Measurements from ENCODE around the gene METTL21A.

METTL21A gene

DNA sequence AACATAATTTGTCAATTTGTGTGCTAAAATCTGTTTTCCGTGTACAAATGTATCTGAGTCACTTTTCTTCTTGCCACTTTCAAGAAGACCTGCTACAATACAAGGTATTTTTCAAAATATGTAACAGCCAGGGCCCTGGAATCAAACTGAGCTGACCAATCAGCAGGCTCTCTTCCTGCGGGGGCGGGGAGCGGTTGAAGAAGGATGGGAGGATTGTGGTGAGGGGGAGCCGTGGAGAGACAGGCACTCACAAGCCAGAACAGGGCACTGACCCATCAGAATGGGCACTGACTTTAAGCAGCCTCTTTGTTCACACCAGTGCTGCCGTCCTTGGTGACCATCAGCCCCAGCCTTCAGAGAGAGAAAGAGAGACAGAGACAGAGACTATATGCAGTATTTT is 45.7 kb upstream of the METTL21A start:
- no peak overlapping the region for H3K9ac ChIP-seq (ENCODE audit: low read length)
- H3K27me3 ChIP-seq (ENCODE audit: low read depth, low read length): no peaks in the 10 kb centered on the region
- H3K79me2 ChIP-seq (ENCODE audit: low read length): peaks cover 17% of the 10 kb centered on the region
- no peak overlapping the region for H3K4me3 ChIP-seq (ENCODE audit: low read length)
- peaks cover 16% of the 10 kb centered on the region for H4K20me1 ChIP-seq (ENCODE audit: insufficient read depth, low read length)
- H2AFZ ChIP-seq (ENCODE audit: low read depth, low read length): no peak overlapping the region
- no peak overlapping the region for H3K27ac ChIP-seq (ENCODE audit: low read length)
- H3K9me3 ChIP-seq (ENCODE audit: insufficient read depth, low read length): no peaks in the 10 kb centered on the region
- no peak for TF ChIP-seq EZH2phosphoT487 (IDR thresholded peaks at IDR 0.05; ENCODE audit: low read depth)
- TF ChIP-seq, protein P1, sequence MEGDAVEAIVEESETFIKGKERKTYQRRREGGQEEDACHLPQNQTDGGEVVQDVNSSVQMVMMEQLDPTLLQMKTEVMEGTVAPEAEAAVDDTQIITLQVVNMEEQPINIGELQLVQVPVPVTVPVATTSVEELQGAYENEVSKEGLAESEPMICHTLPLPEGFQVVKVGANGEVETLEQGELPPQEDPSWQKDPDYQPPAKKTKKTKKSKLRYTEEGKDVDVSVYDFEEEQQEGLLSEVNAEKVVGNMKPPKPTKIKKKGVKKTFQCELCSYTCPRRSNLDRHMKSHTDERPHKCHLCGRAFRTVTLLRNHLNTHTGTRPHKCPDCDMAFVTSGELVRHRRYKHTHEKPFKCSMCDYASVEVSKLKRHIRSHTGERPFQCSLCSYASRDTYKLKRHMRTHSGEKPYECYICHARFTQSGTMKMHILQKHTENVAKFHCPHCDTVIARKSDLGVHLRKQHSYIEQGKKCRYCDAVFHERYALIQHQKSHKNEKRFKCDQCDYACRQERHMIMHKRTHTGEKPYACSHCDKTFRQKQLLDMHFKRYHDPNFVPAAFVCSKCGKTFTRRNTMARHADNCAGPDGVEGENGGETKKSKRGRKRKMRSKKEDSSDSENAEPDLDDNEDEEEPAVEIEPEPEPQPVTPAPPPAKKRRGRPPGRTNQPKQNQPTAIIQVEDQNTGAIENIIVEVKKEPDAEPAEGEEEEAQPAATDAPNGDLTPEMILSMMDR (IDR thresholded peaks at IDR 0.05; ENCODE audit: low read depth, low read length): no peak
- no peak overlapping the region for H3K4me2 ChIP-seq (ENCODE audit: low read length)
- H3K4me1 ChIP-seq (ENCODE audit: low read length): peaks cover 31% of the 10 kb centered on the region
- H3K36me3 ChIP-seq (replicated peaks; ENCODE audit: low read depth, low read length): peaks cover 44% of the 10 kb centered on the region

DNA sequence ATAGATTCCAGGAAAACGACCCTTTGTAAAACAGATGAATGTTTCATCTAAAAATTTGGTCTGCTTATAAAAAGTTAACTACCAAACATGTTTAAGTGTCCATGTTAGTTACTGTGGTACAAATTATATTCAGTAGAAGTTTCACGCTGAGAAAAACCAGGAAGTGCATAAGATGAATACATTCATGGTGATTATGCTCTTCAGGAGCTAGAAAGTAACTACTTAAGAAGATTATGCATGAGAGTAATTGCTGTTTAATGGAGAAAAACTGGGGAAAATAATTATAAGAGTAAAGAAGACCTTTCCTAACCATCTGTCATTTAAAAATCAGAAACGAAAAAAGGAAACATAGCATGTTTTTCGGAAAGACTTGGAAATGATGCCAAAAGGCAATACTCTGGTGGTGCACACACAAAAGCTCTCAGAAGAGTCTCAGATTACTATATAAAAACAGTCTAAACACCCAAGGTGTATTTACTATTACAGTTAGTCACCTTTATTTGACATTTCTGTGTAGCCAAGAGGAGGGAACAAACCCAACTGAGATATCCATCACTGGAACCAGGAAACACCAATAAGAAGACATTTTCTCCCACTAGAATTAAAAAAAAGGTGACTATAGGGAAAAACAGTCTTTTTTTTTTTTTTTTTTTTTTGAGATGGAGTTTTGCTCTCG is 38.8 kb upstream of the METTL21A start:
- Histone ChIP-seq H3K9ac (ENCODE audit: low read length) (peak overlapping the region; percentile 84), H3K4me1 (ENCODE audit: low read length) (peaks cover 76% of the 10 kb centered on the region), H3K4me2 (ENCODE audit: low read length) (peak overlapping the region; percentile 66), H2AFZ (ENCODE audit: low read depth, low read length) (no peak overlapping the region), H3K4me3 (ENCODE audit: low read length) (peak overlapping the region; percentile 79), H3K79me2 (ENCODE audit: low read length) (peaks cover 79% of the 10 kb centered on the region), H4K20me1 (ENCODE audit: insufficient read depth, low read length) (peaks cover 24% of the 10 kb centered on the region), H3K36me3 (replicated peaks; ENCODE audit: low read depth, low read length) (peaks cover 34% of the 10 kb centered on the region), H3K9me3 (ENCODE audit: insufficient read depth, low read length) (no peaks in the 10 kb centered on the region), H3K27ac (ENCODE audit: low read length) (peak overlapping the region; percentile 83), H3K27me3 (ENCODE audit: low read depth, low read length) (no peaks in the 10 kb centered on the region)
- TF ChIP-seq, protein P1 (IDR thresholded peaks at IDR 0.05; ENCODE audit: low read depth, low read length): no peak
- no peak for TF ChIP-seq EZH2phosphoT487 (IDR thresholded peaks at IDR 0.05; ENCODE audit: low read depth)

- peaks cover 78% of the 10 kb centered on the region for H3K4me1 ChIP-seq (ENCODE audit: low read length)
- no peak for TF ChIP-seq EZH2phosphoT487 (IDR thresholded peaks at IDR 0.05; ENCODE audit: low read depth)
- TF ChIP-seq, protein P1 (IDR thresholded peaks at IDR 0.05; ENCODE audit: low read depth, low read length): no peak
- peak overlapping the region; percentile 83 for H3K27ac ChIP-seq (ENCODE audit: low read length)
- peaks cover 24% of the 10 kb centered on the region for H3K36me3 ChIP-seq (replicated peaks; ENCODE audit: low read depth, low read length)
- H4K20me1 ChIP-seq (ENCODE audit: insufficient read depth, low read length): peaks cover 20% of the 10 kb centered on the region
- H3K27me3 ChIP-seq (ENCODE audit: low read depth, low read length): no peaks in the 10 kb centered on the region
- peak overlapping the region; percentile 95 for H3K9ac ChIP-seq (ENCODE audit: low read length)
- peaks cover 75% of the 10 kb centered on the region for H3K79me2 ChIP-seq (ENCODE audit: low read length)
- H2AFZ ChIP-seq (ENCODE audit: low read depth, low read length): no peak overlapping the region
- H3K9me3 ChIP-seq (ENCODE audit: insufficient read depth, low read length): no peaks in the 10 kb centered on the region
- H3K4me3 ChIP-seq (ENCODE audit: low read length): peak overlapping the region; percentile 79
- H3K4me2 ChIP-seq (ENCODE audit: low read length): peak overlapping the region; percentile 66
Observed at GRCh38 chr2:207662203-207662602, 37.0 kb upstream of the METTL21A start.

GRCh38 chr2:207660994-207661393 is 35.8 kb upstream of the METTL21A start:
- H3K27me3 ChIP-seq (ENCODE audit: low read depth, low read length): no peaks in the 10 kb centered on the region
- peaks cover 68% of the 10 kb centered on the region for H3K4me1 ChIP-seq (ENCODE audit: low read length)
- no peak for TF ChIP-seq EZH2phosphoT487 (IDR thresholded peaks at IDR 0.05; ENCODE audit: low read depth)
- TF ChIP-seq, protein P1 (IDR thresholded peaks at IDR 0.05; ENCODE audit: low read depth, low read length): no peak
- H2AFZ ChIP-seq (ENCODE audit: low read depth, low read length): no peak overlapping the region
- no peaks in the 10 kb centered on the region for H3K9me3 ChIP-seq (ENCODE audit: insufficient read depth, low read length)
- peaks cover 17% of the 10 kb centered on the region for H3K36me3 ChIP-seq (replicated peaks; ENCODE audit: low read depth, low read length)
- H4K20me1 ChIP-seq (ENCODE audit: insufficient read depth, low read length): peaks cover 9% of the 10 kb centered on the region
- H3K4me3 ChIP-seq (ENCODE audit: low read length): peak overlapping the region; percentile 79
- peak overlapping the region; percentile 83; the same call in 1 of the 2 replicates for H3K27ac ChIP-seq (ENCODE audit: low read length)
- H3K4me2 ChIP-seq (ENCODE audit: low read length): peak overlapping the region; percentile 88
- peaks cover 63% of the 10 kb centered on the region for H3K79me2 ChIP-seq (ENCODE audit: low read length)
- peak overlapping the region; percentile 95 for H3K9ac ChIP-seq (ENCODE audit: low read length)
